Lower leg skin (tissue), 4 donors: Measurements from ENCODE around the gene IL18. TPM values are rescaled to one million over a fixed set of nuclear protein-coding genes. Genes with fewer than 3 reads are reported as not detected.
"Not testable (repeated sequence)": the region's sequence is repeated elsewhere in the genome, so short reads cannot be mapped to it uniquely, and the experiment has no call there.

Source experiments
- DNase-seq, 2 donors: peaks; one replicate each; pipeline ENCODE4 v3.0.0-alpha.2; 2019; ENCODE audit warnings: low spot score in 2 of 2
- H3K4me3 ChIP-seq: fragments of 200-600 bp; sonication (generic); 2 replicates; pipeline ENCODE4 v1.5.1; 2017; ENCODE audit warnings: mild to moderate bottlenecking, low read depth; ENCODE audit not compliant: poor library complexity, severe bottlenecking
- POLR2A ChIP-seq, 2 donors: fragments of 450-650 bp; IDR thresholded peaks; one replicate each; pipeline ENCODE4 v1.6.1; 2016 to 2017; ENCODE audit warnings: antibody characterized with exemption in 2 of 2, mild to moderate bottlenecking in 1 of 2, moderate library complexity in 1 of 2
- WGBS, 2 donors: methylation state at CpG; one replicate each; pipeline ENCODE4 v1.1.5; 2018; 5-methylcytosine and 5-hydroxymethylcytosine counted together
- intact Hi-C: fragments of 100-400 bp; cut with DNase I; formaldehyde crosslinking; loops from one replicate; pipeline ENCODE4 v1.15.0; 2023; ENCODE audit warnings: low total_unique reads
- total RNA-seq, 4 donors: library from RNA; depleted of rRNA; stranded (reverse); fragments of >200 nt; gene quantifications; one replicate each; pipeline ENCODE4 v1.1.0, GENCODE V29; 2016
- TF ChIP-seq, protein P1 (sequence below), 3 donors: fragments of 450-650 bp; IDR thresholded peaks; one replicate each; pipeline ENCODE4 v1.5.1; 2016; ENCODE audit warnings: antibody characterized with exemption in 3 of 3, mild to moderate bottlenecking in 3 of 3, moderate library complexity in 2 of 3

The IL18 gene
- total RNA-seq, 4 donors from 2014 or later, result 231 to 331 (median 297) TPM

DNA sequence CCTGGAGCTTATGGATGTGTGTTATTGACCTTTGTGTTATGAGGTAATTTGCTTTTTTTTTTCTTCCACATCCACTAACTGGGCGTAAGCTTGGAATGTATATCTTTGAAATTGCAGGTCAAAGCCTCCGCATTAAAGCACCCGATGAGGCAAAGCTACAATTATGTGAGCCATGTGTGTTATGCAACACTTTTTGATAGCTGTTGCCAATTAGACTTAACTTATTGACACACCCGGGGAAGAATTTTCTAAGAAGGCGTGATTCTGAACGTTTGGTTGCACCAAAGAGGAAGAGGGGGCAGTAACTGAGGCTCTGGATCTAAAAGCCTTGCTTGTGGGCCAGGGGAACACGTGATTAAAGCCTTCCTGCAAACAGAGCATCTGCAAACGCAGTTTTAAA, 2.7 kb upstream of the IL18 start:
- TF ChIP-seq, protein P1, sequence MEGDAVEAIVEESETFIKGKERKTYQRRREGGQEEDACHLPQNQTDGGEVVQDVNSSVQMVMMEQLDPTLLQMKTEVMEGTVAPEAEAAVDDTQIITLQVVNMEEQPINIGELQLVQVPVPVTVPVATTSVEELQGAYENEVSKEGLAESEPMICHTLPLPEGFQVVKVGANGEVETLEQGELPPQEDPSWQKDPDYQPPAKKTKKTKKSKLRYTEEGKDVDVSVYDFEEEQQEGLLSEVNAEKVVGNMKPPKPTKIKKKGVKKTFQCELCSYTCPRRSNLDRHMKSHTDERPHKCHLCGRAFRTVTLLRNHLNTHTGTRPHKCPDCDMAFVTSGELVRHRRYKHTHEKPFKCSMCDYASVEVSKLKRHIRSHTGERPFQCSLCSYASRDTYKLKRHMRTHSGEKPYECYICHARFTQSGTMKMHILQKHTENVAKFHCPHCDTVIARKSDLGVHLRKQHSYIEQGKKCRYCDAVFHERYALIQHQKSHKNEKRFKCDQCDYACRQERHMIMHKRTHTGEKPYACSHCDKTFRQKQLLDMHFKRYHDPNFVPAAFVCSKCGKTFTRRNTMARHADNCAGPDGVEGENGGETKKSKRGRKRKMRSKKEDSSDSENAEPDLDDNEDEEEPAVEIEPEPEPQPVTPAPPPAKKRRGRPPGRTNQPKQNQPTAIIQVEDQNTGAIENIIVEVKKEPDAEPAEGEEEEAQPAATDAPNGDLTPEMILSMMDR (IDR thresholded peaks at IDR 0.05), result no peak
- 27 to 38% methylated on average over 8 of the region's 8 CpGs for WGBS, 2 donors

DNA sequence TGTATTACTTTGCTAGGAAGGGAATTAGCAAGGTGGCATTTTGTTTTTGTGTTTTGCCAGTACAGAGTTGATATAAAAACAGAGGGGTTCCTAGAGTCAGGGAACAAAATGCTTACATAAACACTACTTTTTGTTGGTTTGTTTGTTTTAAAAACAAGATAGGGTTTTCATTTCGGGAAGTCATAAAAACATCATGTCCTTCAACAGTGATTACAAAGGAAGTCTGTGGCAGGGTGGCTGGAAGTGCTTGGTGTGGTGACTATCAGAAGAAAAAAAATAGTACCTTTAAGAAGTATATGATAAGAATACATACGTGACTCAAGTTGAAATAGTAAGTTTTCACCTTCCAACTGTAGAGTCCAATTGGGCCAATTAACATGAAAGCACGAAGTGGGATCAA, 1.2 kb upstream of the IL18 start:
- DNase-seq, result no peak
- 64 to 74% methylated on average over 3 of the region's 3 CpGs for WGBS, 2 donors
- intact Hi-C loops, result no loop called here
- TF ChIP-seq POLR2A (IDR thresholded peaks at IDR 0.05), result no peak
- TF ChIP-seq, protein P1 (IDR thresholded peaks at IDR 0.05), result no peak
- H3K4me3 ChIP-seq, result no peak overlapping the region

More for the DNA sequence above, 2.7 kb upstream of the IL18 start:
- intact Hi-C loops, result no loop called here
- DNase-seq, result no peak
- no peak overlapping the region for H3K4me3 ChIP-seq

DNA sequence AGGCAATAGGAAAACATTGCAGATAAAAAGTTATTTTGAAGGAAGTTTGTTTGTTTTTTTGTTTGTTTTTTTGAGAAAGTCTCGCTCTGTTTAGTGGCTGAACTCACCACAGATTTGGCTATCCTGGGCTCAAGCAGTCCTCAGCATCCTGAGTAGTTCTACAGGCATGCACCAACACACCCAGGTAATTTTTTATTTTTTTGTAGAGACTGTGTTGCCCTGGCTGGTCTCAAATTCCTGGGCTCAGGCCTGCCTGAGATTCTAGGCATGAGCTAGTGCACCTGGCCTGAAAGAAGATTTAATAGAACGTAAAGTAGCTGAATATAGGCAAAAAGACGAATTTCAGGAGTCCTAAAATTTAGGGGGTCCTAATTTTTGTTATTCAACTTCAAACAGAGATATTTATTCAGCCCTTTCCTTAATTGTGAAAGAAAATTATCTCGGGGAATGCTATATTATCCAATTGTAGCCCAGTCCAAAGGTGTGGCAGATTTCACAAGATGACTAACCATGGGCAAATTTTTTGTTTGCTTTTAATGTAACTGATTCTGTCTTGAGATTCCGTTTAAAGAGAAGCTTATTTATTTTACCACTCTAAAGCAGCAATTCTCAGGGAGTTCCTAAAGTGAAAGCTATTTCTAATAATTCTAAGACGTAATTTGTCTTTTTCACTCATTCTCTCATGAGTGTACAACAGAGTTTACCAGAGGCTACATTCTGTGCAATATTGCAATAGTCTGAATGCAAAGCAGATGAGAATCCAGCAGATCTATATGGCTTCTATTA, 940 bp downstream of the IL18 start:
- intact Hi-C loops, result no loop called here
- TF ChIP-seq POLR2A (IDR thresholded peaks at IDR 0.05), result no peak
- TF ChIP-seq, protein P1 (IDR thresholded peaks at IDR 0.05), result no peak
- DNase-seq, result no peak
- WGBS, 2 donors, result 45 to 47% methylated on average over 6 of the region's 6 CpGs
- no peak overlapping the region for H3K4me3 ChIP-seq

DNA sequence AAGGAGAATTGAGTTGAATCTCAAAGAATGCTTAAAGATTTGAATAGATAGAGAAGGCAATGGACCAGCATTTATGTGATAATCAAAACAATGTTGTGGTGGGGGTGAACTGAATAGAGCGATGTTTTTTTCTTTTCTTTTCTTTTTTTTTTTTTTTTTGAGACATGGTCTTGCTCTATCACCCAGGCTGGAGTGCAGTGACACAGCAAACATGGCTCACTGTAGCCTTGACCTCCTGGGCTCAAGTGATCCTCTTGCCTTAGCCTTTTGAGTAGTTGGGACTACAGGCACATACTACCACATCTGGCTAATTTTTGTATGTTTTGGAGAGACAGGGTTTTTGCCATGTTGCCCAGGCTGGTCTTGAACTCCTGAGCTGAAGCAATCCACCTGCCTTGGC, 1.7 kb downstream of the IL18 start:
- 90 to 97% methylated on average over 1 of the region's 1 CpG for WGBS, 2 donors
- H3K4me3 ChIP-seq, intact Hi-C loops, DNase-seq: not testable (repeated sequence)

DNA sequence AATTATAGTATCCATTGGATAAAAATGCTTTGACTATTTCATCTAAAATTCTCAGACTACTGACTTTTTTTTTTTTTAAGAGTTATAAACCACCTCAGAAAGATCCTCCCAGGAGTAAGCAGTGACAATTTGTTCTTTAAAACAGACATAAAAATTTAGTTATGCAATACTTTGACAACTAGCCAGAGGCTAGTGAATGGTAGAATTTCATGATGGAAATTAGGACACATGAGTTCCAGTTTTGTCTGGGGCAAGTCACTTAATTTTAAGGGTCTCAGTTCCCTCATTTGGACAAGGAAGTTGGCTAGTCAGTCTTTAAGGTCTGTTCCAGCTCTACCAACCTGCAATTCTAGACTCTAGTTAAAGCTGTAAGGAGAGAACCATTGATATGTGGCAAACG, 2.9 kb downstream of the IL18 start:
- no peak for DNase-seq
- H3K4me3 ChIP-seq, result no peak overlapping the region
- TF ChIP-seq POLR2A (IDR thresholded peaks at IDR 0.05), result no peak
- TF ChIP-seq, protein P1 (IDR thresholded peaks at IDR 0.05), result no peak
- intact Hi-C loops, result no loop called here
- WGBS, 2 donors, result 26 to 36% methylated on average over 1 of the region's 1 CpG

DNA sequence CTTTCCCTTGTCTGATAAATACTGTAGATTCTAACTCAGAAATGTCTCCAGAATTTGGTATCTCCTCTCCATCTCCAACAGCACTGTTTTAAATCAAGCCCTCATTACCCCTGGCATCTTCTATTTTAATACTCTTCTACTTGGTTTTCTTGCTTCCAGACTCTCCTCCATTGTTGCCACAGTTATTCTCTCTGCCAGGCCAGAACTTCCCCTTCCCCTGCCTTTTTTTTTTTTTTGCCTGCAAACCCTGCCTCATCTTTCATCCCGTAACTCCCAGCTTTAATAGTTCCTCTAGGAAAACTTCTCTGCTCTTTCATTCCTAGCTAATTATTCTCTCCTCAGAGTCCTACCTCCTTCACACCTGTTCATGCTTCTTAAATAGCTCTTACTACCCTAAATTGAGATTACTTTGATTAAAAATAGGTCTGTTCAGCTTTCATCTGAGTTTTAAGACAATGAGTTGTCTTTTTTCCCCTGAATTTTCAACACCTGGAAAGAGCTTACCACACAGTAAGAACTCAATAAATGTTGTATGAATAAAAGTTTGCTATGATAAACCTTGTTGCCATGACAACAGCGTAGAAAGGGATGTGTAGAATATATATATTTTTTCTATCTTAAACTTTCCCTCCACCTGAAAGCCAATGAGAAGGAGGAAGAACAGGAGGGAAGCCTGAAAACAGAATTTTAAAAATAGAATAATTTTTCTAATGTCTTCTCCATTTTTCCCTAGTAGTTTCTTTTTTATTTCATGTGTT, 3.6 kb downstream of the IL18 start:
- no peak for TF ChIP-seq POLR2A (IDR thresholded peaks at IDR 0.05)
- TF ChIP-seq, protein P1 (IDR thresholded peaks at IDR 0.05), result no peak
- intact Hi-C loops, result no loop called here
- DNase-seq, result no peak
- no peak overlapping the region for H3K4me3 ChIP-seq
- 43 to 66% methylated on average over 2 of the region's 2 CpGs for WGBS, 2 donors
